AG09309 (cell line): Measurements from ENCODE around the gene RAB31.

Experiments used
- DNase-seq: peaks from one replicate; pipeline ENCODE4 v3.0.0-alpha.2; 2010; ENCODE audit warnings: low read depth
- H3K4me3 ChIP-seq: 2 replicates; pipeline ENCODE4 v1.5.1; 2011; ENCODE audit warnings: mild to moderate bottlenecking, low read depth, low read length, moderate library complexity; ENCODE audit not compliant: control insufficient read depth
- CTCF ChIP-seq: IDR thresholded peaks from 2 replicates; pipeline ENCODE4 v1.5.1; 2011; ENCODE audit warnings: mild to moderate bottlenecking, low read depth, low read length, inconsistent platforms; ENCODE audit not compliant: insufficient read depth, control insufficient read depth; ENCODE audit errors: missing control alignments

RAB31 gene

GRCh38 chr18:9698497-9698896, 9.6 kb upstream of the RAB31 start:
- DNase-seq, result no peak
- no peak for TF ChIP-seq CTCF
- no peak overlapping the region for H3K4me3 ChIP-seq

GRCh38 chr18:9700261-9700796, 7.8 kb upstream of the RAB31 start:
- DNase-seq, result no peak
- no peak overlapping the region for H3K4me3 ChIP-seq
- no peak for TF ChIP-seq CTCF

- no peak for DNase-seq
- TF ChIP-seq CTCF, result no peak
- no peak overlapping the region for H3K4me3 ChIP-seq
These were observed 6.3 kb upstream of the RAB31 start for GRCh38 chr18:9701609-9702349.

GRCh38 chr18:9704233-9705118, 3.6 kb upstream of the RAB31 start:
- no peak for TF ChIP-seq CTCF
- no peak for DNase-seq
- no peak overlapping the region for H3K4me3 ChIP-seq

GRCh38 chr18:9705183-9705829, 2.8 kb upstream of the RAB31 start:
- DNase-seq, result no peak
- TF ChIP-seq CTCF, result no peak

More at GRCh38 chr18:9705183-9705829, 2.8 kb upstream of the RAB31 start:
- H3K4me3 ChIP-seq, result no peak overlapping the region
